GOT3 (cell line): ENCODE results near the gene PDE6D.
"Not testable (repeated sequence)": the region's sequence is repeated elsewhere in the genome, so short reads cannot be mapped to it uniquely, and the experiment has no call there.

Experiments
- DNase-seq: peaks from one replicate; lab custom pipeline; 2025; ENCODE audit warnings: mixed read lengths; lab: John Stamatoyannopoulos, UW

PDE6D gene

GRCh38 chr2:231769170-231770136 lies 11.6 kb downstream of the PDE6D start:
- no peak for DNase-seq

- DNase-seq = no peak
These were observed 15.6 kb downstream of the PDE6D start for GRCh38 chr2:231765496-231765929.

- DNase-seq = no peak
These were observed 16.3 kb downstream of the PDE6D start for GRCh38 chr2:231764760-231765159.

- no peak for DNase-seq
These were observed 17.0 kb downstream of the PDE6D start for GRCh38 chr2:231764124-231764523.

- DNase-seq = no peak
These were observed 19.3 kb downstream of the PDE6D start for GRCh38 chr2:231761735-231762134.

- no peak for DNase-seq
These were observed 29.0 kb downstream of the PDE6D start for GRCh38 chr2:231752061-231752460.

GRCh38 chr2:231751042-231751815 lies 29.9 kb downstream of the PDE6D start:
- no peak for DNase-seq

- DNase-seq = not testable (repeated sequence)
These were observed 32.1 kb downstream of the PDE6D start for GRCh38 chr2:231749016-231749415.

- DNase-seq = not testable (repeated sequence)
These were observed 32.8 kb downstream of the PDE6D start for GRCh38 chr2:231748153-231748896.

- no peak for DNase-seq
These were observed 35.6 kb downstream of the PDE6D start for GRCh38 chr2:231745303-231746038.

- DNase-seq = no peak
These were observed 37.5 kb downstream of the PDE6D start for GRCh38 chr2:231743376-231744116.

- no peak for DNase-seq
These were observed 43.3 kb downstream of the PDE6D start for GRCh38 chr2:231737761-231738160.

- no peak for DNase-seq
These were observed 48.5 kb downstream of the PDE6D start for GRCh38 chr2:231732604-231733003.

GRCh38 chr2:231727621-231728020 lies 53.5 kb downstream of the PDE6D start:
- no peak for DNase-seq

- DNase-seq = no peak
These were observed 54.8 kb downstream of the PDE6D start for GRCh38 chr2:231726276-231726675.

GRCh38 chr2:231725476-231725875 lies 55.6 kb downstream of the PDE6D start:
- DNase-seq = no peak

GRCh38 chr2:231722721-231723307 lies 58.3 kb downstream of the PDE6D start:
- DNase-seq = no peak

- no peak for DNase-seq
These were observed 59.8 kb downstream of the PDE6D start for GRCh38 chr2:231720987-231721966.
